ENCODE measurements around the gene SEPTIN8.

Gene SEPTIN8

GRCh38 chr5:132779961-132780360 lies 2.9 kb upstream of the SEPTIN8 start:
- no peak for FAIRE-seq

- no peak for FAIRE-seq
These were observed 1.8 kb upstream of the SEPTIN8 start for GRCh38 chr5:132778856-132779255.

GRCh38 chr5:132778129-132778528 lies 1.1 kb upstream of the SEPTIN8 start:
- no peak for FAIRE-seq

- FAIRE-seq: no peak
These were observed 166 bp downstream of the SEPTIN8 start for GRCh38 chr5:132776938-132777208.

GRCh38 chr5:132776131-132776937 lies 705 bp downstream of the SEPTIN8 start:
- no peak for FAIRE-seq

GRCh38 chr5:132775476-132775961 lies 1.5 kb downstream of the SEPTIN8 start:
- no peak for FAIRE-seq

- no peak for FAIRE-seq
These were observed 2.1 kb downstream of the SEPTIN8 start for GRCh38 chr5:132774896-132775295.

- no peak for FAIRE-seq
These were observed 2.6 kb downstream of the SEPTIN8 start for GRCh38 chr5:132774406-132774805.

- no peak for FAIRE-seq
These were observed 3.3 kb downstream of the SEPTIN8 start for GRCh38 chr5:132773601-132774355.

GRCh38 chr5:132773114-132773513 lies 3.9 kb downstream of the SEPTIN8 start:
- FAIRE-seq: no peak

GRCh38 chr5:132772291-132773070 lies 4.6 kb downstream of the SEPTIN8 start:
- no peak for FAIRE-seq

GRCh38 chr5:132771503-132771998 lies 5.5 kb downstream of the SEPTIN8 start:
- FAIRE-seq: no peak

GRCh38 chr5:132770476-132771159 lies 6.4 kb downstream of the SEPTIN8 start:
- no peak for FAIRE-seq

GRCh38 chr5:132768485-132768868 lies 8.6 kb downstream of the SEPTIN8 start:
- no peak for FAIRE-seq

- no peak for FAIRE-seq
These were observed 9.9 kb downstream of the SEPTIN8 start for GRCh38 chr5:132767150-132767549.

GRCh38 chr5:132766806-132767055 lies 10.3 kb downstream of the SEPTIN8 start:
- FAIRE-seq: no peak

GRCh38 chr5:132766020-132766805 lies 10.8 kb downstream of the SEPTIN8 start:
- FAIRE-seq: no peak

GRCh38 chr5:132765311-132766019 lies 11.6 kb downstream of the SEPTIN8 start:
- FAIRE-seq: no peak

GRCh38 chr5:132764671-132765238 lies 12.3 kb downstream of the SEPTIN8 start:
- FAIRE-seq: no peak

GRCh38 chr5:132764051-132764450 lies 13.0 kb downstream of the SEPTIN8 start:
- FAIRE-seq: no peak

Data from G401.6 (cell line).